HepG2 (cell line): ENCODE measurements around the gene ACSL3. TPM values are rescaled to one million over a fixed set of nuclear protein-coding genes. Genes with fewer than 3 reads are reported as not detected.

ENCODE experiments used
- ARNT2 ChIP-seq: sonication (generic); formaldehyde crosslinking; IDR thresholded peaks from 2 replicates; pipeline ENCODE4 v1.8.0; 2022; ENCODE audit warnings: mild to moderate bottlenecking, low read depth, missing genetic modification reagents, moderate library complexity
- EP300 ChIP-seq, 3 experiments: sonication (generic) in 1 of 3; formaldehyde crosslinking in 1 of 3; IDR thresholded peaks; 2 replicates each; pipeline versions ENCODE4 v1.5.1 to v1.6.1; 2011 to 2020; ENCODE audit warnings: low read depth in 2 of 3, low read length in 2 of 3, borderline replicate concordance in 1 of 3, improper control_type of control experiment in 1 of 3, mild to moderate bottlenecking in 1 of 3, missing genetic modification reagents in 1 of 3, moderate library complexity in 1 of 3
- FOXA3 ChIP-seq: IDR thresholded peaks from 2 replicates; pipeline ENCODE4 v1.6.1; 2016; ENCODE audit warnings: missing genetic modification reagents, missing compliant biosample characterization
- JUNB ChIP-seq: sonication (generic); formaldehyde crosslinking; IDR thresholded peaks from 2 replicates; pipeline ENCODE4 v1.8.0; 2022; ENCODE audit warnings: missing genetic modification reagents, mild to moderate bottlenecking, borderline replicate concordance
- SRY ChIP-seq: sonication (generic); formaldehyde crosslinking; IDR thresholded peaks from 2 replicates; pipeline ENCODE4 v1.8.0; 2022; ENCODE audit warnings: mild to moderate bottlenecking, missing genetic modification reagents
- THAP9 ChIP-seq: sonication (generic); formaldehyde crosslinking; IDR thresholded peaks from 2 replicates; pipeline ENCODE4; 2020; ENCODE audit warnings: missing genetic modification reagents, mild to moderate bottlenecking, borderline replicate concordance
- TMF1 ChIP-seq: sonication (generic); formaldehyde crosslinking; IDR thresholded peaks from 2 replicates; pipeline ENCODE4 v1.8.1; 2022; ENCODE audit warnings: low read depth, missing genetic modification reagents
- ZNF280D ChIP-seq: sonication (generic); formaldehyde crosslinking; IDR thresholded peaks from 2 replicates; pipeline ENCODE4 v1.5.1; 2020; ENCODE audit warnings: mild to moderate bottlenecking, missing genetic modification reagents
- ZNF446 ChIP-seq: sonication (generic); formaldehyde crosslinking; IDR thresholded peaks from 2 replicates; pipeline ENCODE4 v1.5.0; 2020; ENCODE audit warnings: mild to moderate bottlenecking, missing genetic modification reagents
- ZNF546 ChIP-seq: sonication (generic); formaldehyde crosslinking; conservative IDR thresholded peaks from 2 replicates; pipeline ENCODE4 v1.8.1; 2023; ENCODE audit warnings: mild to moderate bottlenecking, missing genetic modification reagents
- ZNF589 ChIP-seq: sonication (generic); formaldehyde crosslinking; conservative IDR thresholded peaks from 2 replicates; pipeline ENCODE4 v1.8.0; 2022; ENCODE audit warnings: mild to moderate bottlenecking, moderate library complexity, missing genetic modification reagents
- ZNF790 ChIP-seq: sonication (generic); formaldehyde crosslinking; IDR thresholded peaks from 2 replicates; pipeline ENCODE4 v1.8.0; 2022; ENCODE audit warnings: missing genetic modification reagents, mild to moderate bottlenecking, borderline replicate concordance
- polyA plus RNA-seq, 8 experiments: library from polyadenylated mRNA; depleted of rRNA in 3 of 8; stranded (reverse) in 7 of 8; unstranded in 1 of 8; fragments of >200 nt; fragmentation: Illumina TruSeq in 4 of 8; extraction: Trizol in 4 of 8; gene quantifications; 2 replicates each; pipeline versions ENCODE4 v1.2.1 to v1.2.3, GENCODE V29; 2011 to 2016; ENCODE audit warnings: low read depth in 4 of 8, missing spikeins in 1 of 8, mixed read lengths in 1 of 8; ENCODE audit not compliant: insufficient read depth in 1 of 8
- total RNA-seq, 5 experiments: library from RNA; depleted of rRNA; stranded (reverse); fragments of >200 nt; fragmentation: Illumina TruSeq; extraction: Trizol; gene quantifications; 2 replicates each; pipeline ENCODE4 v1.2.3, GENCODE V29; 2016; ENCODE audit warnings: low read depth in 1 of 5
- TF ChIP-seq, protein P1 (sequence below): sonication (generic); formaldehyde crosslinking; IDR thresholded peaks from 2 replicates; pipeline ENCODE4 v1.5.0; 2020; ENCODE audit warnings: missing genetic modification reagents
- TF ChIP-seq, protein P2 (sequence below): sonication (generic); formaldehyde crosslinking; IDR thresholded peaks from 2 replicates; pipeline ENCODE4 v1.4.0; 2020; ENCODE audit warnings: mild to moderate bottlenecking, missing genetic modification reagents
- TF ChIP-seq, protein P3 (sequence below): sonication (generic); formaldehyde crosslinking; IDR thresholded peaks from 2 replicates; pipeline ENCODE4 v1.5.1; 2020; ENCODE audit warnings: mild to moderate bottlenecking, missing genetic modification reagents, borderline replicate concordance
- TF ChIP-seq, protein P4 (sequence below): sonication (generic); formaldehyde crosslinking; IDR thresholded peaks from 2 replicates; pipeline ENCODE4 v1.8.0; 2022; ENCODE audit warnings: mild to moderate bottlenecking, missing genetic modification reagents, moderate library complexity

The ACSL3 gene
- total and polyA plus RNA-seq, 2 of the 13 experiments (the other 11 are each of a cell fraction or from before 2014, with no cell fraction given) = 305 to 365 TPM

DNA sequence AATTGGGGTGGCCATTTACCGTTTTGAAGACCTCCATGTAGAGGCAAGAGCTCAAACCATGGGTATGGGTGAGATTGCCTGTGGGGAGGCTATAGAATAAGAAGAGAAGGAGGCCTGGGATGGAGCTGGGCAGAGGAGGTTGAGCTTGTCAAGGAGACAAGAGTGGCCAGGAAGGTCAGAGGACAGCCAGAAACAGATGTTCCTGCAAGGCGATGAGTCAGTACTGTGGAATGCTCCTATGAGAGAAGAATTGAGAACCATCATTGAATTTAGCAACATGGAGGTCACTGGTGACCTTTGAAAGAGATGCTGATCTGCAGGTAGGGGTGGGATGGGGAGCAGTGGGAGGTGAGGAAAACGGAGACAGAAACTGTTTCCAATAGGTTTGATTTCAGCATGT is 3.5 kb downstream of the ACSL3 start (continued):
- TF ChIP-seq EP300 (IDR thresholded peaks at IDR 0.05; ENCODE audit: low read depth in 2 of 2, low read length in 2 of 2) = no peak
- no peak for TF ChIP-seq EP300 (CRISPR knock-in tag; IDR thresholded peaks at IDR 0.05; ENCODE audit: borderline replicate concordance)
- TF ChIP-seq, protein P1, sequence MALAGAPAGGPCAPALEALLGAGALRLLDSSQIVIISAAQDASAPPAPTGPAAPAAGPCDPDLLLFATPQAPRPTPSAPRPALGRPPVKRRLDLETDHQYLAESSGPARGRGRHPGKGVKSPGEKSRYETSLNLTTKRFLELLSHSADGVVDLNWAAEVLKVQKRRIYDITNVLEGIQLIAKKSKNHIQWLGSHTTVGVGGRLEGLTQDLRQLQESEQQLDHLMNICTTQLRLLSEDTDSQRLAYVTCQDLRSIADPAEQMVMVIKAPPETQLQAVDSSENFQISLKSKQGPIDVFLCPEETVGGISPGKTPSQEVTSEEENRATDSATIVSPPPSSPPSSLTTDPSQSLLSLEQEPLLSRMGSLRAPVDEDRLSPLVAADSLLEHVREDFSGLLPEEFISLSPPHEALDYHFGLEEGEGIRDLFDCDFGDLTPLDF (CRISPR knock-in tag) = no peak
- TF ChIP-seq, protein P2, sequence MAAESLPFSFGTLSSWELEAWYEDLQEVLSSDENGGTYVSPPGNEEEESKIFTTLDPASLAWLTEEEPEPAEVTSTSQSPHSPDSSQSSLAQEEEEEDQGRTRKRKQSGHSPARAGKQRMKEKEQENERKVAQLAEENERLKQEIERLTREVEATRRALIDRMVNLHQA (CRISPR knock-in tag) = no peak
- TF ChIP-seq ZNF446 (CRISPR knock-in tag) = 0 out of 2 replicates have a peak, but pooled peaks have one; percentile 44
- TF ChIP-seq THAP9 (CRISPR knock-in tag) = no peak
- TF ChIP-seq ZNF790 (CRISPR knock-in tag) = no peak
- TF ChIP-seq TMF1 (CRISPR knock-in tag) = no peak
- TF ChIP-seq FOXA3 (CRISPR knock-in tag) = no peak
- no peak for TF ChIP-seq ZNF546 (CRISPR knock-in tag)
- TF ChIP-seq ZNF589 (CRISPR knock-in tag) = no peak
- TF ChIP-seq ZNF280D (CRISPR knock-in tag) = no peak; the same call in 1 of the 2 replicates
- TF ChIP-seq, protein P3, sequence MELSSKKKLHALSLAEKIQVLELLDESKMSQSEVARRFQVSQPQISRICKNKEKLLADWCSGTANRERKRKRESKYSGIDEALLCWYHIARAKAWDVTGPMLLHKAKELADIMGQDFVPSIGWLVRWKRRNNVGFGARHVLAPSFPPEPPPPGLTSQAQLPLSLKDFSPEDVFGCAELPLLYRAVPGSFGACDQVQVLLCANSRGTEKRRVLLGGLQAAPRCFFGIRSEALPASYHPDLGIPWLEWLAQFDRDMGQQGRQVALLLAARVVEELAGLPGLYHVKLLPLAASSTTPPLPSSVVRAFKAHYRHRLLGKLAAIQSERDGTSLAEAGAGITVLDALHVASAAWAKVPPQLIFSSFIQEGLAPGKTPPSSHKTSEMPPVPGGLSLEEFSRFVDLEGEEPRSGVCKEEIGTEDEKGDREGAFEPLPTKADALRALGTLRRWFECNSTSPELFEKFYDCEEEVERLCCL = no peak
- 0 out of 2 replicates have a peak, but pooled peaks have one; percentile 45 for TF ChIP-seq ARNT2 (CRISPR knock-in tag)
- no peak for TF ChIP-seq SRY (CRISPR knock-in tag)
- TF ChIP-seq, protein P4, sequence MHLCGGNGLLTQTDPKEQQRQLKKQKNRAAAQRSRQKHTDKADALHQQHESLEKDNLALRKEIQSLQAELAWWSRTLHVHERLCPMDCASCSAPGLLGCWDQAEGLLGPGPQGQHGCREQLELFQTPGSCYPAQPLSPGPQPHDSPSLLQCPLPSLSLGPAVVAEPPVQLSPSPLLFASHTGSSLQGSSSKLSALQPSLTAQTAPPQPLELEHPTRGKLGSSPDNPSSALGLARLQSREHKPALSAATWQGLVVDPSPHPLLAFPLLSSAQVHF = no peak
- peak; percentile 88 for TF ChIP-seq JUNB (CRISPR knock-in tag)
